ENCODE results near the gene SULT4A1.

Gene SULT4A1

GRCh38 chr22:43855431-43855830 is 6.9 kb downstream of the SULT4A1 start:
- in situ Hi-C loops (cut with HindIII; ENCODE audit: low pct_ligation_motif_present, low sequenced_read_pairs) = no loop called here
- no peak for TF ChIP-seq CTCF (IDR thresholded peaks at IDR 0.05; ENCODE audit: low read depth, low read length, missing control alignments)

GRCh38 chr22:43854786-43855271 is 7.5 kb downstream of the SULT4A1 start:
- Histone ChIP-seq H3K36me3 (replicated peaks) (no peaks in the 10 kb centered on the region), H3K4me3 (ENCODE audit: low read depth, low read length) (no peak overlapping the region), H3K27ac (no peak overlapping the region), H3K27me3 (replicated peaks) (no peaks in the 10 kb centered on the region)
- DNase-seq = no peak
- no peak for TF ChIP-seq CTCF (IDR thresholded peaks at IDR 0.05; ENCODE audit: low read depth, low read length, missing control alignments)
- in situ Hi-C loops (cut with HindIII; ENCODE audit: low pct_ligation_motif_present, low sequenced_read_pairs) = no loop called here

More at GRCh38 chr22:43855431-43855830, 6.9 kb downstream of the SULT4A1 start:
- Histone ChIP-seq H3K36me3 (replicated peaks) (no peaks in the 10 kb centered on the region), H3K27me3 (replicated peaks) (no peaks in the 10 kb centered on the region), H3K27ac (no peak overlapping the region), H3K4me3 (ENCODE audit: low read depth, low read length) (no peak overlapping the region)
- DNase-seq = no peak

DNA sequence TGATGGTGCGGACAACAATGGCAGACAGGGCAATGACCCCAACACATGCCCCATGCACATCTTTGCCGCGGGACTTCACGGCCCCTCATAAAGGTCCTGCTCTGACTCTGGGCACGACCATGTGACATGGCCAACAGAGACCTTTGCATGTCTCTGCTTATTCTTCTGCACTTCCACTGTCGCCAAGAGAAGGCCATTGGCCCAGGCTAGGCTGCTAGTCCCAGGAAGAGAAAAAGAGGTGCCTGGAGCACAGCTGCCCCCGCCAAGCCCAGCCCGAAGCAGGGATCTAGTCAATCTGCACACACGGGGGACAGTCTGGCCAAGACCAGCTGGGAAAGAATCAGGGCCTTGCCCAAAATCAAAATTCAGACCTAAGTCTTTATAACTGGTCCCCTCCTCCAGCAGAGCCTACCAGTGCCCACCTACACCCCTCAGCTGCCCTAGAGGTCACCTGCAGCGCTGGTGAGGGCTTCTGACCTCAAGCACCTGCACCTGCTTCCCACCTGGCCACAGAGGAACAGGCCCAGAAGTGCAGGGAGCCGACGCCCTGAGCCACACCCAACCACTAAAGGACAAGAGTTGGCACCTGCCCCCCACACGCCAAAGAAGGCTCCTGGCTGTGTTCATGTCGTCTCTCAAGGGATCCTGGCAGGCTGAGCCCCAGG is 8.1 kb downstream of the SULT4A1 start:
- Histone ChIP-seq H3K4me3 (ENCODE audit: low read depth, low read length) (no peak overlapping the region), H3K36me3 (replicated peaks) (no peaks in the 10 kb centered on the region), H3K27me3 (replicated peaks) (no peaks in the 10 kb centered on the region), H3K27ac (no peak overlapping the region)
- no peak for DNase-seq
- in situ Hi-C loops (cut with HindIII; ENCODE audit: low pct_ligation_motif_present, low sequenced_read_pairs) = no loop called here
- no peak for TF ChIP-seq CTCF (IDR thresholded peaks at IDR 0.05; ENCODE audit: low read depth, low read length, missing control alignments)

- Histone ChIP-seq H3K36me3 (replicated peaks) (no peaks in the 10 kb centered on the region), H3K4me3 (ENCODE audit: low read depth, low read length) (no peak overlapping the region), H3K27me3 (replicated peaks) (no peaks in the 10 kb centered on the region), H3K27ac (no peak overlapping the region)
- DNase-seq = no peak
- TF ChIP-seq CTCF (IDR thresholded peaks at IDR 0.05; ENCODE audit: low read depth, low read length, missing control alignments) = no peak
- in situ Hi-C loops (cut with HindIII; ENCODE audit: low pct_ligation_motif_present, low sequenced_read_pairs) = no loop called here
These were observed 8.9 kb downstream of the SULT4A1 start for GRCh38 chr22:43853328-43853931.

- no peak overlapping the region for H3K27ac ChIP-seq
- H3K36me3 ChIP-seq (replicated peaks) = no peaks in the 10 kb centered on the region
- no peak for DNase-seq
- no peak for TF ChIP-seq CTCF (IDR thresholded peaks at IDR 0.05; ENCODE audit: low read depth, low read length, missing control alignments)
- H3K4me3 ChIP-seq (ENCODE audit: low read depth, low read length) = no peak overlapping the region
- H3K27me3 ChIP-seq (replicated peaks) = no peaks in the 10 kb centered on the region
- in situ Hi-C loops (cut with HindIII; ENCODE audit: low pct_ligation_motif_present, low sequenced_read_pairs) = no loop called here
These were observed 9.6 kb downstream of the SULT4A1 start for GRCh38 chr22:43852573-43853327.
